Uterus (tissue), 4 donors: ENCODE data around the gene GALNT9. TPM values are rescaled to one million over a fixed set of nuclear protein-coding genes. Genes with fewer than 3 reads are reported as not detected.

ENCODE experiments used
- DNase-seq, 2 donors: peaks; one replicate each; pipeline ENCODE4 v3.0.0-alpha.2; 2019 to 2020
- H3K27ac ChIP-seq, 2 donors: fragments of 200-600 bp; sonication (generic); 1 replicate in 1 of 2; 2 replicates in 1 of 2; pipeline ENCODE4 v1.5.1; 2016 to 2018
- H3K27me3 ChIP-seq, 2 donors: fragments of 200-600 bp; sonication (generic); one replicate each; pipeline ENCODE4 v1.5.1; 2018 to 2019; ENCODE audit warnings: control low read depth in 1 of 2
- H3K36me3 ChIP-seq, 2 donors: fragments of 200-600 bp; sonication (generic); one replicate each; pipeline ENCODE4 v1.5.1; 2019; ENCODE audit warnings: control low read depth in 1 of 2
- H3K4me1 ChIP-seq, 2 donors: fragments of 200-600 bp; sonication (generic); one replicate each; pipeline ENCODE4 v1.5.1; 2018 to 2019; ENCODE audit warnings: control low read depth in 1 of 2
- H3K4me3 ChIP-seq, 2 donors: fragments of 200-600 bp; sonication (generic); 1 replicate in 1 of 2; 2 replicates in 1 of 2; pipeline ENCODE4 v1.5.1; 2018 to 2019; ENCODE audit warnings: mild to moderate bottlenecking in 1 of 2
- H3K9me3 ChIP-seq, 2 donors: fragments of 200-600 bp; sonication (generic); one replicate each; pipeline ENCODE4 v1.5.1; 2019; ENCODE audit warnings: control low read depth in 1 of 2
- CTCF ChIP-seq, 4 experiments: fragments of 200-600 bp in 2 of 4; fragments of 450-650 bp in 2 of 4; sonication (generic) in 2 of 4; IDR thresholded peaks; one replicate each; pipeline ENCODE4 v1.5.1; 2016 to 2019; ENCODE audit warnings: antibody characterized with exemption in 4 of 4, mild to moderate bottlenecking in 2 of 4, moderate library complexity in 1 of 4
- POLR2A ChIP-seq, 2 donors: fragments of 450-650 bp; IDR thresholded peaks; one replicate each; pipeline ENCODE4 v1.6.1; 2016; ENCODE audit warnings: antibody characterized with exemption in 2 of 2, mild to moderate bottlenecking in 1 of 2, moderate library complexity in 1 of 2
- intact Hi-C: fragments of 100-400 bp; cut with DNase I; formaldehyde crosslinking; loops from one replicate; pipeline ENCODE4 v1.15.1; 2023; ENCODE audit warnings: low total_unique reads
- total RNA-seq, 4 donors: library from RNA; depleted of rRNA in 3 of 4; stranded (reverse); fragments of >200 nt in 3 of 4; gene quantifications; one replicate each; pipeline versions ENCODE4 v1.1.0 to v1.2.4, GENCODE V29; 2014 to 2023
- donor health status: DM: yes; HTN: yes; CAD: no.

GALNT9 gene
- total RNA-seq, 4 donors from 2014 or later: 1.5 to 4.3 TPM; not detected in 2

GRCh38 chr12:132247718-132248452 lies 81.5 kb downstream of the GALNT9 start:
- TF ChIP-seq CTCF (IDR thresholded peaks at IDR 0.05) (no peak), POLR2A (IDR thresholded peaks at IDR 0.05) (no peak)
- intact Hi-C loops: no loop called here
- H3K4me3 ChIP-seq: no peak overlapping the region
- H3K27ac ChIP-seq: no peak overlapping the region
- DNase-seq: no peak
- H3K36me3 ChIP-seq: no peaks in the 10 kb centered on the region
- no peaks in the 10 kb centered on the region for H3K4me1 ChIP-seq
- H3K9me3 ChIP-seq: no peaks in the 10 kb centered on the region
- H3K27me3 ChIP-seq: no peaks in the 10 kb centered on the region

GRCh38 chr12:132246997-132247717 lies 82.2 kb downstream of the GALNT9 start:
- intact Hi-C loops: no loop called here
- TF ChIP-seq CTCF (IDR thresholded peaks at IDR 0.05): no peak
- TF ChIP-seq POLR2A (IDR thresholded peaks at IDR 0.05): no peak
- DNase-seq: no peak
- Histone ChIP-seq H3K4me3 (no peak overlapping the region), H3K27ac (no peak overlapping the region), H3K27me3 (no peaks in the 10 kb centered on the region), H3K36me3 (no peaks in the 10 kb centered on the region), H3K9me3 (no peaks in the 10 kb centered on the region), H3K4me1 (no peaks in the 10 kb centered on the region)

- DNase-seq: no peak
- TF ChIP-seq CTCF (IDR thresholded peaks at IDR 0.05) (no peak), POLR2A (IDR thresholded peaks at IDR 0.05) (no peak)
These were observed 83.8 kb downstream of the GALNT9 start for GRCh38 chr12:132245521-132246101.

GRCh38 chr12:132244724-132245295 lies 84.6 kb downstream of the GALNT9 start:
- intact Hi-C loops: no loop called here
- H3K4me1 ChIP-seq: no peaks in the 10 kb centered on the region
- H3K36me3 ChIP-seq: no peaks in the 10 kb centered on the region
- H3K27me3 ChIP-seq: no peaks in the 10 kb centered on the region
- H3K9me3 ChIP-seq: no peaks in the 10 kb centered on the region
- no peak for DNase-seq
- no peak overlapping the region for H3K4me3 ChIP-seq
- no peak overlapping the region for H3K27ac ChIP-seq
- TF ChIP-seq CTCF (IDR thresholded peaks at IDR 0.05) (no peak), POLR2A (IDR thresholded peaks at IDR 0.05) (no peak)

More at GRCh38 chr12:132245521-132246101, 83.8 kb downstream of the GALNT9 start:
- no peaks in the 10 kb centered on the region for H3K27me3 ChIP-seq
- H3K36me3 ChIP-seq: no peaks in the 10 kb centered on the region
- H3K9me3 ChIP-seq: no peaks in the 10 kb centered on the region
- H3K4me1 ChIP-seq: no peaks in the 10 kb centered on the region
- no peak overlapping the region for H3K27ac ChIP-seq
- intact Hi-C loops: no loop called here
- H3K4me3 ChIP-seq: no peak overlapping the region
